A549 (cell line): ENCODE measurements around the gene CEP72. TPM values are rescaled to one million over a fixed set of nuclear protein-coding genes. Genes with fewer than 3 reads are reported as not detected.

ENCODE experiments used
- ATAC-seq, 2 experiments: fragments of 200-7000 bp in 1 of 2; fragments of >200 bp in 1 of 2; cut with Nextera tagmentation in 1 of 2; cut with Tn5 transposase in 1 of 2; 3 replicates each; pipeline versions ENCODE4 v1.8.0 to v1.9.1; 2018 to 2020; ENCODE audit warnings: mild to moderate bottlenecking in 1 of 2, moderate library complexity in 1 of 2
- CTCF ChIA-PET: fragments of 300-600 bp; sonication (Branson Sonifier 250); formaldehyde crosslinking; extraction: SDS; loops from one replicate; lab custom pipeline; 2021; ENCODE audit warnings: antibody characterized with exemption, inconsistent platforms; lab: Yijun Ruan, JAX
- POLR2A ChIA-PET: fragments of 350-600 bp; formaldehyde crosslinking; extraction: SDS; loops from one replicate; lab custom pipeline; 2021; ENCODE audit warnings: antibody characterized with exemption, inconsistent platforms; lab: Yijun Ruan, JAX
- DNase-seq, 2 experiments: peaks; one replicate each; pipeline versions ENCODE4 v3.0.0 to v3.0.0-alpha.2; 2011 to 2016; ENCODE audit warnings: low read depth in 1 of 2, low spot score in 1 of 2
- FAIRE-seq: peaks from 2 replicates; lab custom pipeline; 2011; peaks lifted over from hg19 to GRCh38; lab: Jason Lieb, UNC
- H3K27ac ChIP-seq, 2 experiments: fragments of >200 bp; sonication (Bioruptor Twin); formaldehyde crosslinking; 3 replicates each; pipeline ENCODE4 v1.5.1; 2016 to 2017
- H3K4me1 ChIP-seq: fragments of >200 bp; sonication (Bioruptor Twin); formaldehyde crosslinking; 3 replicates; pipeline ENCODE4 v1.6.1; 2016
- H3K4me2 ChIP-seq: fragments of >200 bp; sonication (Bioruptor Twin); formaldehyde crosslinking; 3 replicates; pipeline ENCODE4 v1.6.1; 2016
- H3K4me3 ChIP-seq: fragments of >200 bp; sonication (Bioruptor Twin); formaldehyde crosslinking; 3 replicates; pipeline ENCODE4 v1.5.1; 2016
- H3K9me3 ChIP-seq: fragments of >200 bp; sonication (Bioruptor Twin); formaldehyde crosslinking; 3 replicates; pipeline ENCODE4 v1.6.1; 2016
- BHLHE40 ChIP-seq: IDR thresholded peaks from 2 replicates; pipeline ENCODE4 v1.6.1; 2012; ENCODE audit warnings: low read depth, low read length, inconsistent platforms
- CBX2 ChIP-seq: fragments of 200-600 bp; sonication (generic); IDR thresholded peaks from 2 replicates; pipeline ENCODE4 v1.6.1; 2016; ENCODE audit warnings: low read depth, mild to moderate bottlenecking, borderline replicate concordance
- CBX8 ChIP-seq: fragments of 200-600 bp; sonication (generic); IDR thresholded peaks from 2 replicates; pipeline ENCODE4 v1.6.1; 2016
- CEBPB ChIP-seq, 2 experiments: fragments of >200 bp in 1 of 2; sonication (Bioruptor Twin) in 1 of 2; formaldehyde crosslinking in 1 of 2; IDR thresholded peaks; 2 replicates each; pipeline ENCODE4 v1.6.1; 2012 to 2016
- EP300 ChIP-seq, 2 experiments: fragments of >200 bp; sonication (Bioruptor Twin); formaldehyde crosslinking; IDR thresholded peaks; 2 replicates in 1 of 2; 3 replicates in 1 of 2; pipeline ENCODE4 v1.6.1; 2016 to 2017
- ESRRA ChIP-seq: fragments of 150-350 bp; IDR thresholded peaks from 2 replicates; pipeline ENCODE4 v1.6.1; 2014; ENCODE audit warnings: mild to moderate bottlenecking, low read length, borderline replicate concordance
- FOSB ChIP-seq: fragments of 250-450 bp; sonication (Bioruptor Pico); IDR thresholded peaks from 2 replicates; pipeline ENCODE4 v1.5.0; 2020; ENCODE audit warnings: mild to moderate bottlenecking, moderate library complexity
- FOSL2 ChIP-seq, 2 experiments: fragments of 450-650 bp in 1 of 2; fragments of >200 bp in 1 of 2; sonication (Bioruptor Twin) in 1 of 2; formaldehyde crosslinking; IDR thresholded peaks; 2 replicates each; pipeline versions ENCODE4 v1.5.0 to v1.6.1; 2016 to 2020; ENCODE audit warnings: mild to moderate bottlenecking in 1 of 2, moderate library complexity in 1 of 2
- FOXS1 ChIP-seq: fragments of 250-450 bp; sonication (Bioruptor Pico); IDR thresholded peaks from 2 replicates; pipeline ENCODE4 v1.5.0; 2020; ENCODE audit warnings: mild to moderate bottlenecking, moderate library complexity
- GATA3 ChIP-seq: IDR thresholded peaks from 2 replicates; pipeline ENCODE4 v1.6.1; 2012; ENCODE audit warnings: borderline replicate concordance
- HEYL ChIP-seq: fragments of 250-450 bp; sonication (Bioruptor Pico); IDR thresholded peaks from 2 replicates; pipeline ENCODE4 v1.8.0; 2021; ENCODE audit warnings: mild to moderate bottlenecking, moderate library complexity
- HOXB13 ChIP-seq: fragments of 250-450 bp; sonication (Bioruptor Pico); IDR thresholded peaks from 2 replicates; pipeline ENCODE4 v1.5.0; 2020; ENCODE audit warnings: low read depth, mild to moderate bottlenecking, moderate library complexity
- KDM1A ChIP-seq: fragments of 200-600 bp; sonication (generic); IDR thresholded peaks from 2 replicates; pipeline ENCODE4 v1.6.1; 2016; ENCODE audit warnings: low read depth, mild to moderate bottlenecking
- MAX ChIP-seq: IDR thresholded peaks from 2 replicates; pipeline ENCODE4 v1.6.1; 2012
- MYC ChIP-seq: IDR thresholded peaks from 2 replicates; pipeline ENCODE4 v1.6.1; 2012; ENCODE audit warnings: mild to moderate bottlenecking, inconsistent platforms, low read length, improper control_type of control experiment, borderline replicate concordance
- PHF8 ChIP-seq: fragments of 200-600 bp; sonication (generic); IDR thresholded peaks from 2 replicates; pipeline ENCODE4 v1.6.1; 2016; ENCODE audit warnings: low read depth, mild to moderate bottlenecking, antibody characterized with exemption, moderate library complexity, borderline replicate concordance
- POLR2A ChIP-seq: IDR thresholded peaks from 2 replicates; pipeline ENCODE4 v1.6.1; 2012; ENCODE audit warnings: mild to moderate bottlenecking, low read length
- RARB ChIP-seq: fragments of 250-450 bp; sonication (Bioruptor Pico); IDR thresholded peaks from 2 replicates; pipeline ENCODE4 v1.8.0; 2021; ENCODE audit warnings: mild to moderate bottlenecking, moderate library complexity
- RFX5 ChIP-seq: fragments of 450-650 bp; IDR thresholded peaks from 2 replicates; pipeline ENCODE4 v1.7.1; 2014; ENCODE audit warnings: antibody characterized with exemption, mild to moderate bottlenecking, moderate library complexity
- SMC3 ChIP-seq: fragments of >200 bp; sonication (Bioruptor Twin); formaldehyde crosslinking; IDR thresholded peaks from 3 replicates; pipeline ENCODE4 v1.6.1; 2018; ENCODE audit warnings: inconsistent platforms
- SREBF2 ChIP-seq: fragments of 450-650 bp; IDR thresholded peaks from 2 replicates; pipeline ENCODE4 v1.6.1; 2014; ENCODE audit warnings: mild to moderate bottlenecking, moderate library complexity
- USF2 ChIP-seq: fragments of 450-650 bp; IDR thresholded peaks from 2 replicates; pipeline ENCODE4 v1.6.1; 2014; ENCODE audit warnings: antibody characterized with exemption
- ZC3H11A ChIP-seq: fragments of 450-650 bp; IDR thresholded peaks from 2 replicates; pipeline ENCODE4 v1.6.1; 2014; ENCODE audit warnings: antibody characterized with exemption, mild to moderate bottlenecking
- ZFP36 ChIP-seq: fragments of 450-650 bp; IDR thresholded peaks from 2 replicates; pipeline ENCODE4 v1.6.1; 2014; ENCODE audit warnings: borderline replicate concordance; ENCODE audit not compliant: partially characterized antibody
- WGBS: methylation state at CpG from one replicate; pipeline ENCODE4 v1.1.6; 2017; ENCODE audit errors: missing lambda C conversion rate; 5-methylcytosine and 5-hydroxymethylcytosine counted together
- polyA plus RNA-seq, 4 experiments: library from polyadenylated mRNA; depleted of rRNA in 3 of 4; stranded (reverse); fragments of >200 nt; fragmentation: RNase III in 1 of 4; extraction: RNeasy Plus Mini Kit Qiagen cat#74134 plus additional on column Dnase treatment in 1 of 4; gene quantifications; 2 replicates in 3 of 4; 3 replicates in 1 of 4; pipeline ENCODE4 v1.2.3, GENCODE V29; 2011 to 2017
- TF ChIP-seq, protein P1 (sequence below): fragments of 250-450 bp; sonication (Bioruptor Pico); IDR thresholded peaks from 2 replicates; pipeline ENCODE4 v1.5.0; 2021; ENCODE audit warnings: mild to moderate bottlenecking, moderate library complexity, borderline replicate concordance
- TF ChIP-seq, protein P2 (sequence below): fragments of 150-350 bp; IDR thresholded peaks from 2 replicates; pipeline ENCODE4 v1.6.1; 2014; ENCODE audit warnings: low read depth, mild to moderate bottlenecking, low read length

Gene CEP72
- polyA plus RNA-seq, 2 of the 4 experiments (the other 2 are of a cell fraction) = 10.8 to 11.1 TPM

DNA sequence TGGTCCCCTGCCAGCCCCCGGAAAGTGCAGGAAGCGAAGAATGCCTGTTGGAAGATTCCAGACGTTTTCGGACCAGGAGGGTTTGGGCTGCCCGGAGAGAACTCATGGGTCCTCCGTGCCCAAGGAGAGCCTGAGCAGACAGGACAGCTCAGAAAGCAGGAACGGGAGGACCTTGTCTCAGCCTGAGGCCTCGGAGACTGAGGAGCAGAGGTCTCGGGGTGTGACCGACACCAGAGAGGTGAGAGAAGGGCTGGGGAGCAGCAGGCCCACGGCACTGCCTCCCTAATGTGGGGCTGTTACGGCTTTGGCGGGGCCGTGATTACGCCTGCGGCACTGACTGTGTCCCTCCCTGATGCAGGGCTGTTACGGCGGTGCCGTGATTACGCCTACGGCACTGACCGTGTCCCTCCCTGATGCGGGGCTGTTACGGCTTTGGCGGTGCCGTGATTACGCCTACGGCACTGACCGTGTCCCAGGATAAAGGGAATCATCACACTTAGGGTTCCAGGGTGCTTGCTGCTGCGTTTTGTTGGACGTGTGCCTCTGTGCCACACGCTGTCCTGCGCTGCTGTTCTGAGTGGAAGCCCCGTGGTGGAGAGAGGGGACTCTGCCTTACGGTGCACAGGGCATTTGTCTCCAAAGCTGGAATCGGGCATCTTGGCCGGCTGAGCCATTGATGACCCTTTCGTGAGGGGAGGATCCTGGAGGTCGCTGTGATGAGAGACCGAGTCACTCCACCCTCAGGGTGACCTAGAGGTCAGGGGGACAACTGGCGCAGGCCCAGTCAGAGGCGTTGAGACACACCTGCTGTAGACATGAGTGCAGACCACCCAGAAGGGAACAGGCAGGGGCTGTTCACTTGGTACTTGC is 25.7 kb downstream of the CEP72 start:
- ChIA-PET CTCF (no interaction called here), POLR2A (no interaction called here)
- ATAC-seq (no peak), FAIRE-seq (no peak), DNase-seq (no peak)
- Histone ChIP-seq H3K27ac (no peak overlapping the region), H3K4me3 (no peak overlapping the region), H3K4me2 (no peak overlapping the region), H3K4me1 (no peaks in the 10 kb centered on the region), H3K9me3 (no peaks in the 10 kb centered on the region)
- 92% methylated on average over 42 of the region's 42 CpGs for WGBS
- no peak for TF ChIP-seq CEBPB (IDR thresholded peaks at IDR 0.05)
- TF ChIP-seq ZC3H11A = no peak
- no peak for TF ChIP-seq PHF8
- TF ChIP-seq FOSB (CRISPR knock-in tag) = no peak
- TF ChIP-seq, protein P1, sequence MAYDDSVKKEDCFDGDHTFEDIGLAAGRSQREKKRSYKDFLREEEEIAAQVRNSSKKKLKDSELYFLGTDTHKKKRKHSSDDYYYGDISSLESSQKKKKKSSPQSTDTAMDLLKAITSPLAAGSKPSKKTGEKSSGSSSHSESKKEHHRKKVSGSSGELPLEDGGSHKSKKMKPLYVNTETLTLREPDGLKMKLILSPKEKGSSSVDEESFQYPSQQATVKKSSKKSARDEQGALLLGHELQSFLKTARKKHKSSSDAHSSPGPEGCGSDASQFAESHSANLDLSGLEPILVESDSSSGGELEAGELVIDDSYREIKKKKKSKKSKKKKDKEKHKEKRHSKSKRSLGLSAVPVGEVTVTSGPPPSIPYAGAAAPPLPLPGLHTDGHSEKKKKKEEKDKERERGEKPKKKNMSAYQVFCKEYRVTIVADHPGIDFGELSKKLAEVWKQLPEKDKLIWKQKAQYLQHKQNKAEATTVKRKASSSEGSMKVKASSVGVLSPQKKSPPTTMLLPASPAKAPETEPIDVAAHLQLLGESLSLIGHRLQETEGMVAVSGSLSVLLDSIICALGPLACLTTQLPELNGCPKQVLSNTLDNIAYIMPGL (CRISPR knock-in tag) = no peak
- no peak for TF ChIP-seq RFX5
- no peak for TF ChIP-seq MAX
- TF ChIP-seq MYC = no peak
- TF ChIP-seq, protein P2, sequence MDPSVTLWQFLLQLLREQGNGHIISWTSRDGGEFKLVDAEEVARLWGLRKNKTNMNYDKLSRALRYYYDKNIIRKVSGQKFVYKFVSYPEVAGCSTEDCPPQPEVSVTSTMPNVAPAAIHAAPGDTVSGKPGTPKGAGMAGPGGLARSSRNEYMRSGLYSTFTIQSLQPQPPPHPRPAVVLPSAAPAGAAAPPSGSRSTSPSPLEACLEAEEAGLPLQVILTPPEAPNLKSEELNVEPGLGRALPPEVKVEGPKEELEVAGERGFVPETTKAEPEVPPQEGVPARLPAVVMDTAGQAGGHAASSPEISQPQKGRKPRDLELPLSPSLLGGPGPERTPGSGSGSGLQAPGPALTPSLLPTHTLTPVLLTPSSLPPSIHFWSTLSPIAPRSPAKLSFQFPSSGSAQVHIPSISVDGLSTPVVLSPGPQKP = no peak
- no peak for TF ChIP-seq ZFP36
- TF ChIP-seq SMC3 = no peak
- no peak for TF ChIP-seq KDM1A
- no peak for TF ChIP-seq POLR2A
- no peak for TF ChIP-seq HOXB13
- no peak for TF ChIP-seq CBX2
- TF ChIP-seq HEYL (CRISPR knock-in tag) = no peak
- no peak for TF ChIP-seq ESRRA

DNA sequence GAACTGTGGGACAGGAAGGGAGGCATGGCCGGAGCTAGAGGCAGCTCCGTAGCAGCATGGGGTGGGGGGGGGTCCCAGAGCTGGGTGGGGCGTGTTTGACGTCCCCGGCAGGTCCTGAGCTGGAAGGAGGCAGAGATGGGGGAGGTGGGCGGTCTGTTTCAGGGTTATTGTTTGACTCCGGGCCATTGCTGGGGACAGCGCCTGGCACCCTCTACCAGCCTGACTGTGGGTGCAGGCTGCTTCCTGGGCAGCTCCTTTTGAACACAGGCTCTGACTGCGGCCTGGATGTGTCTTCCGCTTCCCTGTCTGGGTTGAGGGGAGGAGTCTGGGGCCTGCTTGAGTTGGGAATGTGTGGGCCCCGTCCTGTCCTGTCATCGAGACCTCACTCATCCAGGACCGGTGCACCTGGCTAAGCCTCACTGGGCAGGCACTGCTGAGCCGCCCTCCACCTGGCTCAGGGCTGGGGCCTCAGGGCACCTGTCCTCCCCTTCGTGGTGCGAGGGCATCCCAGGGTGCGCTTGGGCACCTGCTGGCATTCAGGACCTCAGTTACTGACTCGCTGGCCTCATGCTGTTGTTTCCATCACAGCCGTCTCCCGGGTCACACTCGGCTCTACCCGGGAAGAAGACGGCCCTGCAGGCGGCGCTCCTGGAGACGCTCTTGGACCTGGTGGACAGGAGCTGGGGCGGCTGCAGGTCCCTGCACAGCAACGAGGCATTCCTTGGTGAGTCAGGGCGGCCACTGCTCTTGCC is 26.5 kb downstream of the CEP72 start:
- no peak for FAIRE-seq
- CTCF ChIA-PET = no interaction called here
- WGBS = 88% methylated on average over 8 of the region's 29 CpGs

More for the DNA sequence above, 26.5 kb downstream of the CEP72 start:
- no peak overlapping the region for H3K4me3 ChIP-seq
- no peak overlapping the region for H3K27ac ChIP-seq
- no peaks in the 10 kb centered on the region for H3K4me1 ChIP-seq
- no peak for TF ChIP-seq USF2
- no peak for TF ChIP-seq GATA3
- no peak for TF ChIP-seq SREBF2
- TF ChIP-seq RARB (CRISPR knock-in tag) = no peak
- no peak for TF ChIP-seq MYC
- TF ChIP-seq FOSL2 (IDR thresholded peaks at IDR 0.05) = no peak
- no peak for TF ChIP-seq FOSL2 (CRISPR knock-in tag; IDR thresholded peaks at IDR 0.05)
- no peak for TF ChIP-seq EP300 (IDR thresholded peaks at IDR 0.05)
- no peak for TF ChIP-seq CEBPB (IDR thresholded peaks at IDR 0.05)
- no peak for TF ChIP-seq BHLHE40
- no peak for TF ChIP-seq FOXS1
- TF ChIP-seq CBX8 = no peak
- ATAC-seq (no peak), DNase-seq (no peak)
- H3K9me3 ChIP-seq = no peaks in the 10 kb centered on the region
- no peak overlapping the region for H3K4me2 ChIP-seq
- POLR2A ChIA-PET = no interaction called here
